NB4 (cell line): ENCODE data around the gene AP1S3.

Source experiments
- MAX ChIP-seq: IDR thresholded peaks from 2 replicates; pipeline ENCODE4 v1.6.1; 2011; ENCODE audit warnings: low read depth, low read length
- MYC ChIP-seq: IDR thresholded peaks from 2 replicates; pipeline ENCODE4 v1.6.1; 2011; ENCODE audit warnings: low read depth, low read length
- POLR2A ChIP-seq: IDR thresholded peaks from 2 replicates; pipeline ENCODE4 v1.6.1; 2011; ENCODE audit warnings: mild to moderate bottlenecking; ENCODE audit not compliant: insufficient read length; ENCODE audit errors: extremely low read depth

GRCh38 chr2:223882715-223883114 lies 45.3 kb upstream of the AP1S3 start:
- no peak for TF ChIP-seq POLR2A
- no peak for TF ChIP-seq MYC
- no peak for TF ChIP-seq MAX
